Measurements from ENCODE around the gene LRRC15. TPM values are rescaled to one million over a fixed set of nuclear protein-coding genes. Genes with fewer than 3 reads are reported as not detected.

LRRC15 gene
- total and polyA plus RNA-seq, 7 donors = under 0.01 to 0.23 (median under 0.01) TPM; not detected in 2

- no peak for DNase-seq
- Histone ChIP-seq H3K27me3 (no peaks in the 10 kb centered on the region), H3K4me3 (no peak overlapping the region), H3K36me3 (no peaks in the 10 kb centered on the region), H3K27ac (no peak overlapping the region), H3K9me3 (peaks cover 0 to 4% (median 0%) of the 10 kb centered on the region in 4 donors), H3K4me1 (no peaks in the 10 kb centered on the region)
- intact Hi-C loops (cut with DNase I) = no loop called here
- WGBS, 2 donors = 71 to 81% methylated on average over 8 of the region's 8 CpGs
- no peak for TF ChIP-seq POLR2AphosphoS5 (IDR thresholded peaks at IDR 0.05)
- TF ChIP-seq EP300 (IDR thresholded peaks at IDR 0.05) = no peak
- TF ChIP-seq CTCF (IDR thresholded peaks at IDR 0.05) = no peak
- no peak for TF ChIP-seq POLR2A (IDR thresholded peaks at IDR 0.05)
Measured at GRCh38 chr3:194389269-194389668, 19.7 kb upstream of the LRRC15 start.

- peaks cover 0 to 4% (median 0%) of the 10 kb centered on the region in 4 donors for H3K9me3 ChIP-seq
- H3K4me1 ChIP-seq = no peaks in the 10 kb centered on the region
- TF ChIP-seq CTCF (IDR thresholded peaks at IDR 0.05) (no peak), EP300 (IDR thresholded peaks at IDR 0.05) (no peak), POLR2A (IDR thresholded peaks at IDR 0.05) (no peak), POLR2AphosphoS5 (IDR thresholded peaks at IDR 0.05) (no peak)
- H3K4me3 ChIP-seq = no peak overlapping the region
- intact Hi-C loops (cut with DNase I) = no loop called here
- no peak for DNase-seq
- H3K27ac ChIP-seq = no peak overlapping the region
- no peaks in the 10 kb centered on the region for H3K27me3 ChIP-seq
- no peaks in the 10 kb centered on the region for H3K36me3 ChIP-seq
- WGBS, 2 donors = 93 to 95% methylated on average over 8 of the region's 8 CpGs
Measured at GRCh38 chr3:194387926-194388418, 18.4 kb upstream of the LRRC15 start.

GRCh38 chr3:194387276-194387675 lies 17.7 kb upstream of the LRRC15 start:
- Histone ChIP-seq H3K27ac (no peak overlapping the region), H3K27me3 (no peaks in the 10 kb centered on the region), H3K4me1 (no peaks in the 10 kb centered on the region), H3K9me3 (peaks cover 0 to 4% (median 0%) of the 10 kb centered on the region in 4 donors), H3K4me3 (no peak overlapping the region), H3K36me3 (no peaks in the 10 kb centered on the region)
- no peak for DNase-seq
- intact Hi-C loops (cut with DNase I) = no loop called here
- WGBS, 2 donors = 95 to 96% methylated on average over 6 of the region's 6 CpGs
- TF ChIP-seq EP300 (IDR thresholded peaks at IDR 0.05) (no peak), CTCF (IDR thresholded peaks at IDR 0.05) (no peak), POLR2AphosphoS5 (IDR thresholded peaks at IDR 0.05) (no peak), POLR2A (IDR thresholded peaks at IDR 0.05) (no peak)

GRCh38 chr3:194386648-194387047 lies 17.1 kb upstream of the LRRC15 start:
- Histone ChIP-seq H3K9me3 (peaks cover 0 to 4% (median 0%) of the 10 kb centered on the region in 4 donors), H3K27me3 (no peaks in the 10 kb centered on the region), H3K4me1 (peaks cover 0 to under 1% (median 0%) of the 10 kb centered on the region in 4 donors), H3K27ac (no peak overlapping the region), H3K4me3 (no peak overlapping the region), H3K36me3 (no peaks in the 10 kb centered on the region)
- intact Hi-C loops (cut with DNase I) = no loop called here
- TF ChIP-seq CTCF (IDR thresholded peaks at IDR 0.05) = no peak
- TF ChIP-seq POLR2A (IDR thresholded peaks at IDR 0.05) = no peak
- no peak for TF ChIP-seq POLR2AphosphoS5 (IDR thresholded peaks at IDR 0.05)
- no peak for TF ChIP-seq EP300 (IDR thresholded peaks at IDR 0.05)
- 23 to 65% methylated on average over 7 of the region's 7 CpGs for WGBS, 2 donors
- no peak for DNase-seq

- no peak overlapping the region for H3K27ac ChIP-seq
- TF ChIP-seq POLR2A (IDR thresholded peaks at IDR 0.05) (no peak), EP300 (IDR thresholded peaks at IDR 0.05) (no peak), CTCF (IDR thresholded peaks at IDR 0.05) (no peak), POLR2AphosphoS5 (IDR thresholded peaks at IDR 0.05) (no peak)
- H3K36me3 ChIP-seq = no peaks in the 10 kb centered on the region
- peaks cover 0 to 4% (median 0%) of the 10 kb centered on the region in 4 donors for H3K9me3 ChIP-seq
- no peak for DNase-seq
- 89 to 90% methylated on average over 15 of the region's 15 CpGs for WGBS, 2 donors
- H3K4me3 ChIP-seq = no peak overlapping the region
- peaks cover 0 to 6% (median 3%) of the 10 kb centered on the region in 4 donors for H3K4me1 ChIP-seq
- intact Hi-C loops (cut with DNase I) = no loop called here
- no peaks in the 10 kb centered on the region for H3K27me3 ChIP-seq
Measured at GRCh38 chr3:194386066-194386465, 16.5 kb upstream of the LRRC15 start.
